D721Med (cell line): ENCODE measurements around the gene POLR3E.
A peak's percentile ranks its signal among the peaks of the same experiment; 100 is the strongest.

Experiments used
- DNase-seq: peaks from one replicate; pipeline ENCODE4 v3.0.0; 2011; ENCODE audit warnings: low spot score; ENCODE audit not compliant: insufficient read length
- FAIRE-seq: peaks from 2 replicates; lab custom pipeline; 2011; peaks lifted over from hg19 to GRCh38; lab: Jason Lieb, UNC
- TF ChIP-seq, protein P1 (sequence below): IDR thresholded peaks from 2 replicates; pipeline ENCODE4 v1.5.1; 2012; ENCODE audit warnings: mild to moderate bottlenecking, control low read depth; ENCODE audit not compliant: insufficient read depth; ENCODE audit errors: missing control alignments

POLR3E gene

DNA sequence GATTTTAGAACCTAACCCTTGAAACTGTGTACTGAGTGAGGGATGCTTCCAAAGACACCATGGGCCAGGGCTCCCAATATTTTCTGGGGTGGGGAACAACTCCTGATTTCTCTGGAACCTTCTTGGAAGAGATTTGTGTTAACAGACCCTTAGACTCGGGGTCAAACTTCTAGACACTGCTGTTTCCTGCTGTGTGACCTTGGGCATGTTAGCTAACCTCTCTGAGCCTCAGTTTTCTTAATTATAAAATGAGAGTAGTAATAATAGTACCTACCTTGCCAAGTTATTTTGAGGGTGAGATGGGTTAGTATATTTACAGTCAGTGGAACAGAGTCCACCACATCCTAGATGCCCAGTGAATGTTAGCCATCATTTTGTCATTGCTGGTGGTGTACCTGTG lies 18.8 kb downstream of the POLR3E start:
- TF ChIP-seq, protein P1, sequence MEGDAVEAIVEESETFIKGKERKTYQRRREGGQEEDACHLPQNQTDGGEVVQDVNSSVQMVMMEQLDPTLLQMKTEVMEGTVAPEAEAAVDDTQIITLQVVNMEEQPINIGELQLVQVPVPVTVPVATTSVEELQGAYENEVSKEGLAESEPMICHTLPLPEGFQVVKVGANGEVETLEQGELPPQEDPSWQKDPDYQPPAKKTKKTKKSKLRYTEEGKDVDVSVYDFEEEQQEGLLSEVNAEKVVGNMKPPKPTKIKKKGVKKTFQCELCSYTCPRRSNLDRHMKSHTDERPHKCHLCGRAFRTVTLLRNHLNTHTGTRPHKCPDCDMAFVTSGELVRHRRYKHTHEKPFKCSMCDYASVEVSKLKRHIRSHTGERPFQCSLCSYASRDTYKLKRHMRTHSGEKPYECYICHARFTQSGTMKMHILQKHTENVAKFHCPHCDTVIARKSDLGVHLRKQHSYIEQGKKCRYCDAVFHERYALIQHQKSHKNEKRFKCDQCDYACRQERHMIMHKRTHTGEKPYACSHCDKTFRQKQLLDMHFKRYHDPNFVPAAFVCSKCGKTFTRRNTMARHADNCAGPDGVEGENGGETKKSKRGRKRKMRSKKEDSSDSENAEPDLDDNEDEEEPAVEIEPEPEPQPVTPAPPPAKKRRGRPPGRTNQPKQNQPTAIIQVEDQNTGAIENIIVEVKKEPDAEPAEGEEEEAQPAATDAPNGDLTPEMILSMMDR: no peak
- FAIRE-seq: no peak

DNA sequence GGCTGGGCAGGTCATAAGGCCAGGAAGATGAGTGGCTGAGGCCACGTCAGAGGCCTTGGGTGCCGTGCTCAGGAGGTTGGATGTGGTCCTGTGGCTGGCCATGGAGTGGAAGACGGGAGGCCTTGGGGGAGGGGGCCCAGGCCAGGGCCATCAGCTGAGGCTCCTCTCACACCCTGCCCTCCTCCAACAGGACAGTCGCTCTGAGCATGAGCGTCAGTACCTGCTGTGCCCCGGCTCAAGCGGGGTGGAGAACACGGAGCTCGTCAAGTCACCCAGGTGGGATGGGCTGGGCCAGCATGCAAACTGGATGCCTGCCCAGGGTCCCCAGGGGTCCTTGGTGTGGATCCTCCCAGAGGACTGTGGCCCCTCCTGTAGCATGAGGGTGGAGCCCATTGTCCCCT lies 19.2 kb downstream of the POLR3E start:
- TF ChIP-seq, protein P1: no peak
- FAIRE-seq (no peak), DNase-seq (no peak)

More for the DNA sequence above, 18.8 kb downstream of the POLR3E start:
- DNase-seq: no peak

DNA sequence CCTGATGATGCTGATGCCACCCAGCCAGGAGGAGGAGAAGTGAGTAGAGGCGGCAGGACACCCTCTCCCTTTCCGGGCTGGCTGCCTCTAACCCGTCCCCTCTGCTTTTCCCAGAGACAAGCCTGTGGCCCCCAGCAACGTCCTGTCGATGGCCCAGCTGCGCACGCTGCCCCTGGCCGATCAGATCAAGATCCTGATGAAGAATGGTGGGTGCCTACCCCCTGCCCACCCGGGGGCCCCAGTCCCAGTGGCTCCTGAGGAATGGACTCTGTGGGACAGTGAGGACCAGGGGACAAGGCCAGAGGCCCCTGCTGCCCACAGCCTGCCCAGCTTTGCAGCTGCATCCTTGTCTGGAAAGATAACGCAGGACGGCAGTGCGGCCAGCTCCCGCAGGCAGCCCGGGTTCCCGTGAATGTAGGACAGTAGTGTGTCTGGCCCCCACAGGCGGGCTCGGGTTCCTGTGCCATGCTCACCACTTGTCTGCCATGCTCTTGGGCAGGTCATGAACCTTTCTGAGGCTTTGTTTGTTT lies 19.9 kb downstream of the POLR3E start:
- FAIRE-seq (no peak), DNase-seq (no peak)
- TF ChIP-seq, protein P1: no peak

DNA sequence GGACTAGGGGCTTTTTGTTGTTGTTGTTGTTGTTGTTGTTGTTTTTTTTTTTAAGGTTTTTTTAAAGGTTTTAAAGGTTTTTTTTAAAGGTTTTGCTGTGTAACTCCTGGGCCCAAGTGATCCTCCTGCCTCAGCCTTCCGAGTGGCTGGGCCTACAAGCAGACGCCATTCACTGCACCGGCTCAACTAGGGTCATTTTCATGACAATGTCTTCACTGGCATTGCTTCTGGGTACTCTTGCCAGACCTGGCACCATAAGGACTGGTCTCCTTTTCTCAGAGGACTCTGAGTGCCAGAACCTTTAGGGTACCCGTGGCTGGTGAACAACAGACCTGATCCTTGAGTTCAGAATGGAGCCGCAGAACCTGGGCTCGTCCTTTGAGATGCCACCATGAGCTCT lies 20.4 kb downstream of the POLR3E start:
- TF ChIP-seq, protein P1: no peak
- no peak for FAIRE-seq
- DNase-seq: no peak

DNA sequence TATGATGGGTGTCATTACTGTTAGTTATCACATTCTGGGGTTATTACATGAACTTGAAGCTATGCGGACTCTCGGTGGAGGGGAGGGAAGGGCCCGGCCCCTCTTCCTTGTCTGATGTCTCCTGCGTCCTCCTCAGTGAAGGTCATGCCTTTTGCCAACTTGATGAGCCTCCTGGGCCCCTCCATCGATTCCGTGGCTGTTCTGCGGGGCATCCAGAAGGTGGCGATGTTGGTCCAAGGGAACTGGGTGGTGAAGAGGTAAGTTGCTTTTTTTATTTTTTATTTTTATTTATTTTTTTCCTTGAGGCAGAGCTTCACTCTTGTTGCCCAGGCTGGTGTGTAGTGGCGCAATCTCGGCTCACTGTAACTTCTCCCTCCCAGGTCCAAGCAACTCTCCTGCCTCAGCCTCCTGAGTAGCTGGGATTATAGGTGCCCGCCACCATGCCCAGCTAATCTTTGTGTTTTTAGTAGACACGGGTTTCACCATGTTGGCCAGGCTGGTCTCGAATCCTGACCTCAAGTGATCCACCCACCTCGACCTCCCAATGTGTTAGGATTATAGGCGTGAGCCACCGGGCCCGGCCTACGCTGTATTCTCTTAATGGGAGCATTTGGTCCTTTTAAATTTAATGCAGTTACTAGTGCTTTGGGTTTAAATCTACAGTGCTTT lies 21.6 kb downstream of the POLR3E start:
- DNase-seq: no peak
- TF ChIP-seq, protein P1: peak; percentile 48
- FAIRE-seq: no peak

DNA sequence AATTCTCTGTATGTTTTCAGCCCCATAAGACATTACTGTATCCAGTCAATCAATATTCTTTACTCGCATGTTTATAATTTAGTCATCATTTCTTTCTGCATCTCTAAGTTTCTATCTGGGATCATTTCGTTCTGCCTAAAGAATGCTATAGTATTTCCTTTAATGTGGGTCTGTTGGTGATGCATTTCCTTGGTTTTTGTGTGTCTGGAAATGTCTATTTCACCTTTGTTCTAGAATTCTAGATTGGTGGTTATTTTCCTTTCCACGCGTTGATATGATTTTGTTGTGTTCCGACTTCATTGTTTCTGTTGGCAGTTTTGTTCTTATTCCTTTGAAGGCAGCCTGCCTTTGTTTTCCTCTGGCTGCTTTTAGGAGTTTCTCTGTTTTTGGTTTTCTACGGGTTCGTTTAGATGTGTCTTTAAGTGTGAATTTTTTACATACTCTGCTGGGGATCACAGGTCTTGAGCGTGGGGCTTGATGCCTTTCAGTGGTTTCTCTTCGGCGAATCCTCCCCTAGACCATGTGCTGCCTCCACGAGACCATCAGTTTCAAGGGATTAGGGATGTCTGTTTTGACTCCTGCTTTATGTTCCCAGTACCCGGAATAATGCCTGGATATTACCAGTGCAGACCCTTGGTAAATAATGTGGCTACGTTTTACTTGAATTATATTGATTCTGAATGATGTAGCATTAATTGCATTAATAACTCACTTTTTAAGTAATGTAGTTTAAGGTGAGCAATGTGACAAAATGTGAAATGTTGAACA lies 23.5 kb downstream of the POLR3E start:
- TF ChIP-seq, protein P1: no peak
- FAIRE-seq: no peak
- DNase-seq: no peak
